ENCODE data around the gene ADAM33.

Gene ADAM33

GRCh38 chr20:3687655-3688054 is 5.8 kb upstream of the ADAM33 start:
- DNase-seq, result peak; percentile 77

GRCh38 chr20:3686867-3687321 is 5.1 kb upstream of the ADAM33 start:
- DNase-seq, result peak; percentile 83

GRCh38 chr20:3686421-3686820 is 4.6 kb upstream of the ADAM33 start:
- DNase-seq, result no peak

GRCh38 chr20:3685341-3685740 is 3.5 kb upstream of the ADAM33 start:
- no peak for DNase-seq

- DNase-seq, result no peak
Observed at GRCh38 chr20:3681352-3681930, 369 bp downstream of the ADAM33 start.

- DNase-seq, result no peak
Observed at GRCh38 chr20:3680701-3681351, 984 bp downstream of the ADAM33 start.

- peak; percentile 90 for DNase-seq
Observed at GRCh38 chr20:3679749-3680700, 1.8 kb downstream of the ADAM33 start.

GRCh38 chr20:3678856-3679720 is 2.7 kb downstream of the ADAM33 start:
- peak; percentile 26 for DNase-seq

- no peak for DNase-seq
Observed at GRCh38 chr20:3678198-3678597, 3.6 kb downstream of the ADAM33 start.

GRCh38 chr20:3677733-3678132 is 4.1 kb downstream of the ADAM33 start:
- DNase-seq, result peak; percentile 37

- no peak for DNase-seq
Observed at GRCh38 chr20:3674995-3675900, 6.6 kb downstream of the ADAM33 start.

GRCh38 chr20:3674447-3674846 is 7.4 kb downstream of the ADAM33 start:
- DNase-seq, result no peak

- no peak for DNase-seq
Observed at GRCh38 chr20:3673221-3674070, 8.4 kb downstream of the ADAM33 start.

- DNase-seq, result no peak
Observed at GRCh38 chr20:3672547-3673171, 9.2 kb downstream of the ADAM33 start.

GRCh38 chr20:3671986-3672546 is 9.7 kb downstream of the ADAM33 start:
- no peak for DNase-seq

GRCh38 chr20:3670945-3671344 is 10.9 kb downstream of the ADAM33 start:
- DNase-seq, result no peak

GRCh38 chr20:3670511-3670910 is 11.3 kb downstream of the ADAM33 start:
- DNase-seq, result peak; percentile 34

- peak; percentile 40 for DNase-seq
Observed at GRCh38 chr20:3669710-3670367, 12.0 kb downstream of the ADAM33 start.

Data from fibroblast of skin of back (primary cell).